ENCODE results near the gene GATA2. TPM values are rescaled to one million over a fixed set of nuclear protein-coding genes. Genes with fewer than 3 reads are reported as not detected.

Gene GATA2
- total RNA-seq, 1 donor from 2014 or later = 37.9 TPM

DNA sequence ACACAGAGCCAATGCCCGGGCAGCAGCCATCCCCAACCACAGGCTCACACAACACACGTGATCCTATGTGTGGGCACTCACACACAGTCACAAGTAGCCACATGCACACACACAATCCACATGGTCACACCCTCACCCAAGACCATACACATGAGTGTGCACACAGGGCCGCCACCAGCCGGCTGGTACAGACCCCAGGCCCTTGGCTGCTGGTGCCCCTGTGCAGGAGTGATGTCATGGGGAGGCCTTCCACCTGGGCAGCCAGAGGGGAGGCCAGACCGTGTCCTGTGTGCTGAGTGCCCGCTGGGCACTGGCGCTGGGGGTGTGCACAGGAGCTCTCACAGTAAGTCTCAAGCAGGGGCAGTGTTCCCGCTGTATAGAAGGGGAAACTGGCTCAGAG, 63.2 kb downstream of the GATA2 start:
- Mint-ChIP-seq H3K27ac (ENCODE audit: unreplicated experiment) (no peak overlapping the region), H3K36me3 (ENCODE audit: low read depth, unreplicated experiment) (peaks cover 7% of the 10 kb centered on the region), H3K4me3 (ENCODE audit: unreplicated experiment) (no peak overlapping the region), H3K4me1 (ENCODE audit: unreplicated experiment) (peaks cover 10% of the 10 kb centered on the region), H3K27me3 (ENCODE audit: unreplicated experiment) (peaks cover 28% of the 10 kb centered on the region), H3K9me3 (ENCODE audit: unreplicated experiment) (no peaks in the 10 kb centered on the region)
- DNase-seq (ENCODE audit: low spot score) = no peak
- no peak for TF ChIP-seq CTCF (IDR thresholded peaks at IDR 0.05; ENCODE audit: unreplicated experiment)

Other genes with a start within 250 kb of the GATA2 start
- gene DNAJB8, start 26.3 kb downstream of the GATA2 start, total RNA-seq (ENCODE audit: unreplicated experiment) = not detected
- 250 TPM for gene RPN1, start 157.6 kb upstream of the GATA2 start, total RNA-seq (ENCODE audit: unreplicated experiment)
- gene RAB7A, start 233.0 kb upstream of the GATA2 start, total RNA-seq (ENCODE audit: unreplicated experiment) = 155 TPM